ENCODE data around the gene SLC66A2.

SLC66A2 gene

DNA sequence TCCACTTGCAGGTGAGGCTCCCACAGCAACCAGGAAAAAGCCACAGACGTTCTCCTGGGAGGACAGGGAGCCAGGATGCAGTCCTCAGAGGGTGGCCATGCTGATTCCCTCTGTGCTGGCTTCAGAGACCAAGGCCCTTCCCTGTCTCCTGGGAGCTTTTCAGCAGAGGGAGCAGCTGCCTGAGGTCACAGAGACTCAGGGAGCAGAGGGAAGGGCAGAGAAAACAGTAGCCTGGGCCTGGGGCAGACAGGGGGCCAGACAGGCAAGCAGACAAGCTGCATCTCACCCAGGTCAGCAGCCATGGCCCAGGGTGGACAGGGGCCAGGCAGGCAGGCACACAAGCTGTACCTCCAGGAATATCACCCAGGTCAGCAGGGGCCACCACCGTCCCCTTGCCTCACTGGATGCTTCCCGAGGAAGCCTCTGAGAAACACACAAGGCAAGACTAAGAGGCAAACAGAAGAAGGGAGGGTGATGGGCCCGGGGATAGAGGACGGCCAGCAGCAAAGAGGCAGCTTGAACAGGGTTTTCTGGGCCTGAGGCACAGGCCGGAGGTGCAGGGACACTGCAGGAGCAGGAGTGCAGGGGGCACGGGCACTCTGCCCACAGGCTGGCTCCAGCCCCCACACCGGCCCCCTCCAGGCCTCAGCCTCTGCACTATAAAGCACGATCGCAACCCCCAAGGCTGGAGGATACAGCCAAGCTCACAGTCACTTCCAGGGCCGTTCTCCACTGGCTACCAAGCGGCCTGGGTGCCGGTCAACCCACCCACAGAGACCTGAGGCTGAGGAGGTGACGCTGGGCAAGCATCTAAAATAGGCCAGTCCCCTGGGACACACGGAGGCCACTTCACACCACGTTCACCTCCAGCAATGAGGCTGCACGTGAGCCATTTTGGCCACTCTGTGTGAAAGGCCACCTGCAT lies 6.1 kb downstream of the SLC66A2 start:
- Histone ChIP-seq H3K27ac (replicated peaks) (peak overlapping the region; percentile 51), H3K27me3 (ENCODE audit: insufficient read depth, poor library complexity, severe bottlenecking) (no peaks in the 10 kb centered on the region), H3K4me3 (replicated peaks; ENCODE audit: insufficient read depth, low read length) (no peak overlapping the region)
- TF ChIP-seq, protein P1, sequence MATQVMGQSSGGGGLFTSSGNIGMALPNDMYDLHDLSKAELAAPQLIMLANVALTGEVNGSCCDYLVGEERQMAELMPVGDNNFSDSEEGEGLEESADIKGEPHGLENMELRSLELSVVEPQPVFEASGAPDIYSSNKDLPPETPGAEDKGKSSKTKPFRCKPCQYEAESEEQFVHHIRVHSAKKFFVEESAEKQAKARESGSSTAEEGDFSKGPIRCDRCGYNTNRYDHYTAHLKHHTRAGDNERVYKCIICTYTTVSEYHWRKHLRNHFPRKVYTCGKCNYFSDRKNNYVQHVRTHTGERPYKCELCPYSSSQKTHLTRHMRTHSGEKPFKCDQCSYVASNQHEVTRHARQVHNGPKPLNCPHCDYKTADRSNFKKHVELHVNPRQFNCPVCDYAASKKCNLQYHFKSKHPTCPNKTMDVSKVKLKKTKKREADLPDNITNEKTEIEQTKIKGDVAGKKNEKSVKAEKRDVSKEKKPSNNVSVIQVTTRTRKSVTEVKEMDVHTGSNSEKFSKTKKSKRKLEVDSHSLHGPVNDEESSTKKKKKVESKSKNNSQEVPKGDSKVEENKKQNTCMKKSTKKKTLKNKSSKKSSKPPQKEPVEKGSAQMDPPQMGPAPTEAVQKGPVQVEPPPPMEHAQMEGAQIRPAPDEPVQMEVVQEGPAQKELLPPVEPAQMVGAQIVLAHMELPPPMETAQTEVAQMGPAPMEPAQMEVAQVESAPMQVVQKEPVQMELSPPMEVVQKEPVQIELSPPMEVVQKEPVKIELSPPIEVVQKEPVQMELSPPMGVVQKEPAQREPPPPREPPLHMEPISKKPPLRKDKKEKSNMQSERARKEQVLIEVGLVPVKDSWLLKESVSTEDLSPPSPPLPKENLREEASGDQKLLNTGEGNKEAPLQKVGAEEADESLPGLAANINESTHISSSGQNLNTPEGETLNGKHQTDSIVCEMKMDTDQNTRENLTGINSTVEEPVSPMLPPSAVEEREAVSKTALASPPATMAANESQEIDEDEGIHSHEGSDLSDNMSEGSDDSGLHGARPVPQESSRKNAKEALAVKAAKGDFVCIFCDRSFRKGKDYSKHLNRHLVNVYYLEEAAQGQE (IDR thresholded peaks at IDR 0.05; ENCODE audit: insufficient replicate concordance, low read depth): no peak
- TF ChIP-seq, protein P2, sequence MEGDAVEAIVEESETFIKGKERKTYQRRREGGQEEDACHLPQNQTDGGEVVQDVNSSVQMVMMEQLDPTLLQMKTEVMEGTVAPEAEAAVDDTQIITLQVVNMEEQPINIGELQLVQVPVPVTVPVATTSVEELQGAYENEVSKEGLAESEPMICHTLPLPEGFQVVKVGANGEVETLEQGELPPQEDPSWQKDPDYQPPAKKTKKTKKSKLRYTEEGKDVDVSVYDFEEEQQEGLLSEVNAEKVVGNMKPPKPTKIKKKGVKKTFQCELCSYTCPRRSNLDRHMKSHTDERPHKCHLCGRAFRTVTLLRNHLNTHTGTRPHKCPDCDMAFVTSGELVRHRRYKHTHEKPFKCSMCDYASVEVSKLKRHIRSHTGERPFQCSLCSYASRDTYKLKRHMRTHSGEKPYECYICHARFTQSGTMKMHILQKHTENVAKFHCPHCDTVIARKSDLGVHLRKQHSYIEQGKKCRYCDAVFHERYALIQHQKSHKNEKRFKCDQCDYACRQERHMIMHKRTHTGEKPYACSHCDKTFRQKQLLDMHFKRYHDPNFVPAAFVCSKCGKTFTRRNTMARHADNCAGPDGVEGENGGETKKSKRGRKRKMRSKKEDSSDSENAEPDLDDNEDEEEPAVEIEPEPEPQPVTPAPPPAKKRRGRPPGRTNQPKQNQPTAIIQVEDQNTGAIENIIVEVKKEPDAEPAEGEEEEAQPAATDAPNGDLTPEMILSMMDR (IDR thresholded peaks at IDR 0.05; ENCODE audit: insufficient read depth, low read length): no peak
- TF ChIP-seq SPI1 (IDR thresholded peaks at IDR 0.05; ENCODE audit: borderline replicate concordance, low read depth) (no peak), GABPA (IDR thresholded peaks at IDR 0.05; ENCODE audit: low read depth) (no peak), POLR2AphosphoS5 (IDR thresholded peaks at IDR 0.05; ENCODE audit: low read depth) (0 out of 2 replicates have a peak, but pooled peaks have one; percentile 11)
- no peak for DNase-seq (ENCODE audit: low read depth in 1 of 2, low spot score in 1 of 2)

DNA sequence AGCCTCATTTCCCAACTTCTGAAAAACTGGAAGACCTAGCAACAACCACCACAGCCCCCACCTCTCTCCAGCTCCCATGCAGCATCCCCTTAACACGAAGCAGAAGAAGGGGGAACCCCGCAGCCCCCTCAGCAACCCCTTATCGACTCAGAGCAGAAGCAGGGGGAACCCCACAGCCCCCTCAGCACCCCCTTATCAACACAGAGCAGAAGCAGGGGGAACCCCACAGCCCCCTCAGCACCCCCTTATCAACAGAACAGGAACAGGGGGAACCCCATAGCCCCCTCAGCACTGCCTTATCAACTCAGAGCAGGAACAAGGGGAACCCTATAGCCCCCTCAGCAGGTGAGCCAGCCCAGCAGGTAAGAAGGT lies 6.7 kb downstream of the SLC66A2 start:
- peak overlapping the region; percentile 51 for H3K27ac ChIP-seq (replicated peaks)
- H3K4me3 ChIP-seq (replicated peaks; ENCODE audit: insufficient read depth, low read length): no peak overlapping the region
- TF ChIP-seq GABPA (IDR thresholded peaks at IDR 0.05; ENCODE audit: low read depth): no peak
- H3K27me3 ChIP-seq (ENCODE audit: insufficient read depth, poor library complexity, severe bottlenecking): no peaks in the 10 kb centered on the region
- no peak for DNase-seq (ENCODE audit: low read depth in 1 of 2, low spot score in 1 of 2)

DNA sequence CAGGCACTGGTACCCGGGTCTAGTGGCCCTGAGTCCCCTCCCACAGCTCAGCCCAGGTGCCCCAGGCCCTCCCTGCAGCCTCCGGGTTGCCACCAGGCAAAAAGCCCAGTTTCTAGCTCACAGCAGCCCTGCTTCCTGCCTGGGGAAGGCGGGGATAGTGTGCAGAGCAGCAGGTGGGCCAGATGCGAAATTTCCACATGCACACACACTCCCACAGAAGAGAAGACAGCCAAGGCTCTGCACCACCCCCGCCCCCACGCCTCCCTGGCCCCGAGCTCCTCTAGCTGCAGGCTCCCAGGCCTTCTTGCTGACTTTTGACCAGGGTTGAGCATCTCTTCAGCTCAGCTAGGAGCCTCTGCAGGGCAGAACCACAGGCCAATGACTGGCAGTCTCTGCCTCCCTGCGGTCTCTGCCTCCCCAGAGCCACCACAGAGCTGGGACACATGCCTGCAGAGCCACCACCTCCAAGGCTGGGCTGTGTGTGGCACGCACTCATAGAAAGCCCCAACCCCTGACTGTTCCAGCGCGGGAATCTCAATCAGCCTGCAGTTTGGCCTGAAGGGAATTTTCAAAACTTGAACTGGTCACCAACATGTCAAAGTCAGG lies 7.2 kb downstream of the SLC66A2 start:
- DNase-seq (ENCODE audit: low read depth in 1 of 2, low spot score in 1 of 2): peak in 1 of 2 experiments; percentile 97
- TF ChIP-seq POLR2AphosphoS5 (IDR thresholded peaks at IDR 0.05; ENCODE audit: low read depth): peak; percentile 95
- peak; percentile 7; the same call in 1 of the 2 replicates for TF ChIP-seq SPI1 (IDR thresholded peaks at IDR 0.05; ENCODE audit: borderline replicate concordance, low read depth)
- TF ChIP-seq GABPA (IDR thresholded peaks at IDR 0.05; ENCODE audit: low read depth): no peak; the same call in 1 of the 2 replicates
- peak overlapping the region; percentile 55 for H3K27ac ChIP-seq (replicated peaks)
- no peaks in the 10 kb centered on the region for H3K27me3 ChIP-seq (ENCODE audit: insufficient read depth, poor library complexity, severe bottlenecking)
- no peak overlapping the region for H3K4me3 ChIP-seq (replicated peaks; ENCODE audit: insufficient read depth, low read length)

DNA sequence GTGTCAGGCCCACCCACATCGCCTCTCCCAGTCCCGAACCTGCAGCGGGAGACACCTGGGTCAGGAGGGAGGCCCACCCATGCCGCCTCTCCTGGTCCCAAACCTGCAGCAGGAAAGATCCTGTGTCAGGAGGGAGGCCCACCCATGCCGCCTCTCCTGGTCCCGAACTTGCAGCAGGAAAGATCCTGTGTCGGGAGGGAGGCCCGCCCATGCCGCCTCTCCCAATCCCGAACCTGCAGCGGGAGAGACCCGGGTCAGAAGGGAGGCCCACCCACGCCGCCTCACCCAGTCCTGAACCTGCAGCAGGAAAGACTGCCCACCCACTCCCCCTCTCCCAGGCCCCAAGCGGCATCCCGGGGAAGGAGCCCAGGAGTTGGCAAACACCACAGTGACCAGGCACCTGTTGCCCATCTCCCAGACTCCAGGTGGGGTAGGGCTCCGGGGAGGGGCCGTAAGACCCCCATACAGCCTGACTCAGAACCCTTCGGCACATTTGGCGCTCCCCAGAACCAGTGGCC lies 7.8 kb downstream of the SLC66A2 start:
- TF ChIP-seq, protein P2 (IDR thresholded peaks at IDR 0.05; ENCODE audit: insufficient read depth, low read length): no peak
- TF ChIP-seq GABPA (IDR thresholded peaks at IDR 0.05; ENCODE audit: low read depth) (no peak), POLR2AphosphoS5 (IDR thresholded peaks at IDR 0.05; ENCODE audit: low read depth) (no peak), SPI1 (IDR thresholded peaks at IDR 0.05; ENCODE audit: borderline replicate concordance, low read depth) (no peak)
- TF ChIP-seq, protein P1 (IDR thresholded peaks at IDR 0.05; ENCODE audit: insufficient replicate concordance, low read depth): no peak
- H3K27ac ChIP-seq (replicated peaks): peak overlapping the region; percentile 55
- no peak for DNase-seq (ENCODE audit: low read depth in 1 of 2, low spot score in 1 of 2)
- H3K27me3 ChIP-seq (ENCODE audit: insufficient read depth, poor library complexity, severe bottlenecking): no peaks in the 10 kb centered on the region
- H3K4me3 ChIP-seq (replicated peaks; ENCODE audit: insufficient read depth, low read length): no peak overlapping the region
